ENCODE data around the gene LARGE1.

LARGE1 gene

GRCh38 chr22:33829546-33830280 is 90.6 kb downstream of the LARGE1 start:
- no peak for FAIRE-seq
- DNase-seq (ENCODE audit: insufficient read length, low spot score): no peak

GRCh38 chr22:33828302-33828701 is 92.0 kb downstream of the LARGE1 start:
- DNase-seq (ENCODE audit: insufficient read length, low spot score): no peak
- no peak for FAIRE-seq

- DNase-seq (ENCODE audit: insufficient read length, low spot score): no peak
- FAIRE-seq: no peak
Observed at GRCh38 chr22:33825761-33826160, 94.5 kb downstream of the LARGE1 start.

- DNase-seq (ENCODE audit: insufficient read length, low spot score): no peak
- FAIRE-seq: no peak
Observed at GRCh38 chr22:33823552-33823951, 96.7 kb downstream of the LARGE1 start.

- DNase-seq (ENCODE audit: insufficient read length, low spot score): no peak
- FAIRE-seq: no peak
Observed at GRCh38 chr22:33821290-33821689, 99.0 kb downstream of the LARGE1 start.

GRCh38 chr22:33819743-33820142 is 100.5 kb downstream of the LARGE1 start:
- FAIRE-seq (no peak), DNase-seq (ENCODE audit: insufficient read length, low spot score) (no peak)

GRCh38 chr22:33817512-33818127 is 102.7 kb downstream of the LARGE1 start:
- FAIRE-seq: no peak
- DNase-seq (ENCODE audit: insufficient read length, low spot score): no peak

GRCh38 chr22:33812360-33812977 is 107.8 kb downstream of the LARGE1 start:
- FAIRE-seq (no peak), DNase-seq (ENCODE audit: insufficient read length, low spot score) (no peak)

GRCh38 chr22:33811686-33812085 is 108.6 kb downstream of the LARGE1 start:
- FAIRE-seq (no peak), DNase-seq (ENCODE audit: insufficient read length, low spot score) (no peak)

GRCh38 chr22:33811208-33811607 is 109.1 kb downstream of the LARGE1 start:
- no peak for FAIRE-seq
- no peak for DNase-seq (ENCODE audit: insufficient read length, low spot score)

GRCh38 chr22:33807470-33807869 is 112.8 kb downstream of the LARGE1 start:
- no peak for FAIRE-seq
- no peak for DNase-seq (ENCODE audit: insufficient read length, low spot score)

GRCh38 chr22:33806191-33806590 is 114.1 kb downstream of the LARGE1 start:
- DNase-seq (ENCODE audit: insufficient read length, low spot score): peak; percentile 31
- peak; percentile 92 for FAIRE-seq

GRCh38 chr22:33803371-33804282 is 116.6 kb downstream of the LARGE1 start:
- no peak for DNase-seq (ENCODE audit: insufficient read length, low spot score)

GRCh38 chr22:33798401-33798800 is 121.9 kb downstream of the LARGE1 start:
- FAIRE-seq: no peak
- no peak for DNase-seq (ENCODE audit: insufficient read length, low spot score)

More at GRCh38 chr22:33803371-33804282, 116.6 kb downstream of the LARGE1 start:
- no peak for FAIRE-seq

GRCh38 chr22:33796494-33796893 is 123.8 kb downstream of the LARGE1 start:
- no peak for FAIRE-seq

GRCh38 chr22:33793475-33793874 is 126.8 kb downstream of the LARGE1 start:
- DNase-seq (ENCODE audit: insufficient read length, low spot score): no peak
- FAIRE-seq: no peak

More at GRCh38 chr22:33796494-33796893, 123.8 kb downstream of the LARGE1 start:
- no peak for DNase-seq (ENCODE audit: insufficient read length, low spot score)

GRCh38 chr22:33792832-33793231 is 127.4 kb downstream of the LARGE1 start:
- FAIRE-seq: no peak

GRCh38 chr22:33789690-33790253 is 130.5 kb downstream of the LARGE1 start:
- DNase-seq (ENCODE audit: insufficient read length, low spot score) (no peak), FAIRE-seq (no peak)

More at GRCh38 chr22:33792832-33793231, 127.4 kb downstream of the LARGE1 start:
- DNase-seq (ENCODE audit: insufficient read length, low spot score): no peak

- DNase-seq (ENCODE audit: insufficient read length, low spot score) (no peak), FAIRE-seq (no peak)
Observed at GRCh38 chr22:33788927-33789326, 131.3 kb downstream of the LARGE1 start.

- FAIRE-seq (peak; percentile 60), DNase-seq (ENCODE audit: insufficient read length, low spot score) (no peak)
Observed at GRCh38 chr22:33787645-33788456, 132.4 kb downstream of the LARGE1 start.

Measured in GM19239 (cell line).